ENCODE data around the gene TMEM163.
"Not testable (repeated sequence)": the region's sequence is repeated elsewhere in the genome, so short reads cannot be mapped to it uniquely, and the experiment has no call there.

Gene TMEM163

GRCh38 chr2:134610871-134611270 lies 107.9 kb downstream of the TMEM163 start:
- H3K4me3 Mint-ChIP-seq, result no peak overlapping the region
- peaks cover 3% of the 10 kb centered on the region for H3K27me3 Mint-ChIP-seq (ENCODE audit: low read depth)
- H3K4me1 Mint-ChIP-seq (ENCODE audit: low read depth), result no peaks in the 10 kb centered on the region
- no peak overlapping the region for H3K27ac Mint-ChIP-seq
- H3K9me3 Mint-ChIP-seq, result peaks cover 30% of the 10 kb centered on the region
- peaks cover 4% of the 10 kb centered on the region for H3K36me3 Mint-ChIP-seq (ENCODE audit: low read depth)

GRCh38 chr2:134609924-134610513 lies 108.8 kb downstream of the TMEM163 start:
- H3K4me3 Mint-ChIP-seq, result no peak overlapping the region
- H3K27ac Mint-ChIP-seq, result no peak overlapping the region
- H3K4me1 Mint-ChIP-seq (ENCODE audit: low read depth), result no peaks in the 10 kb centered on the region
- peaks cover 3% of the 10 kb centered on the region for H3K27me3 Mint-ChIP-seq (ENCODE audit: low read depth)
- peaks cover 4% of the 10 kb centered on the region for H3K36me3 Mint-ChIP-seq (ENCODE audit: low read depth)
- H3K9me3 Mint-ChIP-seq, result peaks cover 26% of the 10 kb centered on the region

GRCh38 chr2:134603966-134604365 lies 114.8 kb downstream of the TMEM163 start:
- no peak overlapping the region for H3K27ac Mint-ChIP-seq
- no peaks in the 10 kb centered on the region for H3K4me1 Mint-ChIP-seq (ENCODE audit: low read depth)
- no peaks in the 10 kb centered on the region for H3K27me3 Mint-ChIP-seq (ENCODE audit: low read depth)
- H3K4me3 Mint-ChIP-seq, result no peak overlapping the region
- H3K9me3 Mint-ChIP-seq, result peaks cover 5% of the 10 kb centered on the region
- H3K36me3 Mint-ChIP-seq (ENCODE audit: low read depth), result peaks cover 4% of the 10 kb centered on the region

GRCh38 chr2:134602666-134603065 lies 116.1 kb downstream of the TMEM163 start:
- Mint-ChIP-seq H3K27ac (no peak overlapping the region), H3K4me1 (ENCODE audit: low read depth) (no peaks in the 10 kb centered on the region), H3K9me3 (peaks cover 5% of the 10 kb centered on the region), H3K36me3 (ENCODE audit: low read depth) (peaks cover 4% of the 10 kb centered on the region), H3K27me3 (ENCODE audit: low read depth) (no peaks in the 10 kb centered on the region), H3K4me3 (no peak overlapping the region)

GRCh38 chr2:134601264-134601663 lies 117.5 kb downstream of the TMEM163 start:
- H3K27me3 Mint-ChIP-seq (ENCODE audit: low read depth), result no peaks in the 10 kb centered on the region
- no peak overlapping the region for H3K4me3 Mint-ChIP-seq
- H3K36me3 Mint-ChIP-seq (ENCODE audit: low read depth), result peaks cover under 1% of the 10 kb centered on the region
- peaks cover under 1% of the 10 kb centered on the region for H3K9me3 Mint-ChIP-seq
- H3K4me1 Mint-ChIP-seq (ENCODE audit: low read depth), result no peaks in the 10 kb centered on the region
- H3K27ac Mint-ChIP-seq, result no peak overlapping the region

- Mint-ChIP-seq H3K4me3 (no peak overlapping the region), H3K36me3 (ENCODE audit: low read depth) (no peaks in the 10 kb centered on the region), H3K4me1 (ENCODE audit: low read depth) (no peaks in the 10 kb centered on the region), H3K27ac (no peak overlapping the region), H3K27me3 (ENCODE audit: low read depth) (no peaks in the 10 kb centered on the region), H3K9me3 (no peaks in the 10 kb centered on the region)
These were observed 118.6 kb downstream of the TMEM163 start for GRCh38 chr2:134600208-134600607.

GRCh38 chr2:134599236-134599635 lies 119.6 kb downstream of the TMEM163 start:
- H3K27ac Mint-ChIP-seq, result no peak overlapping the region
- H3K27me3 Mint-ChIP-seq (ENCODE audit: low read depth), result no peaks in the 10 kb centered on the region
- no peaks in the 10 kb centered on the region for H3K36me3 Mint-ChIP-seq (ENCODE audit: low read depth)
- H3K9me3 Mint-ChIP-seq, result no peaks in the 10 kb centered on the region
- H3K4me1 Mint-ChIP-seq (ENCODE audit: low read depth), result no peaks in the 10 kb centered on the region
- H3K4me3 Mint-ChIP-seq, result no peak overlapping the region

- Mint-ChIP-seq H3K36me3 (ENCODE audit: low read depth) (peaks cover 3% of the 10 kb centered on the region), H3K27me3 (ENCODE audit: low read depth) (no peaks in the 10 kb centered on the region), H3K9me3 (peaks cover 25% of the 10 kb centered on the region), H3K27ac (no peak overlapping the region), H3K4me1 (ENCODE audit: low read depth) (no peaks in the 10 kb centered on the region), H3K4me3 (no peak overlapping the region)
These were observed 124.4 kb downstream of the TMEM163 start for GRCh38 chr2:134594399-134594798.

GRCh38 chr2:134593519-134593918 lies 125.3 kb downstream of the TMEM163 start:
- Mint-ChIP-seq H3K9me3 (peaks cover 31% of the 10 kb centered on the region), H3K27me3 (ENCODE audit: low read depth) (no peaks in the 10 kb centered on the region), H3K4me1 (ENCODE audit: low read depth) (no peaks in the 10 kb centered on the region), H3K4me3 (no peak overlapping the region), H3K36me3 (ENCODE audit: low read depth) (peaks cover 5% of the 10 kb centered on the region), H3K27ac (no peak overlapping the region)

GRCh38 chr2:134592377-134592776 lies 126.4 kb downstream of the TMEM163 start:
- Mint-ChIP-seq H3K27me3 (ENCODE audit: low read depth) (no peaks in the 10 kb centered on the region), H3K4me1 (ENCODE audit: low read depth) (no peaks in the 10 kb centered on the region), H3K27ac (no peak overlapping the region), H3K36me3 (ENCODE audit: low read depth) (peaks cover 5% of the 10 kb centered on the region), H3K9me3 (peaks cover 34% of the 10 kb centered on the region), H3K4me3 (no peak overlapping the region)

GRCh38 chr2:134591526-134591925 lies 127.3 kb downstream of the TMEM163 start:
- no peak overlapping the region for H3K27ac Mint-ChIP-seq
- peaks cover 34% of the 10 kb centered on the region for H3K9me3 Mint-ChIP-seq
- H3K27me3 Mint-ChIP-seq (ENCODE audit: low read depth), result no peaks in the 10 kb centered on the region
- peaks cover 5% of the 10 kb centered on the region for H3K36me3 Mint-ChIP-seq (ENCODE audit: low read depth)
- no peaks in the 10 kb centered on the region for H3K4me1 Mint-ChIP-seq (ENCODE audit: low read depth)
- H3K4me3 Mint-ChIP-seq, result no peak overlapping the region

- peaks cover 34% of the 10 kb centered on the region for H3K9me3 Mint-ChIP-seq
- H3K27ac Mint-ChIP-seq, result no peak overlapping the region
- H3K27me3 Mint-ChIP-seq (ENCODE audit: low read depth), result no peaks in the 10 kb centered on the region
- H3K4me1 Mint-ChIP-seq (ENCODE audit: low read depth), result no peaks in the 10 kb centered on the region
- no peak overlapping the region for H3K4me3 Mint-ChIP-seq
- H3K36me3 Mint-ChIP-seq (ENCODE audit: low read depth), result peaks cover 5% of the 10 kb centered on the region
These were observed 128.1 kb downstream of the TMEM163 start for GRCh38 chr2:134590679-134591078.

- peaks cover 34% of the 10 kb centered on the region for H3K9me3 Mint-ChIP-seq
- not testable (repeated sequence) for H3K27ac Mint-ChIP-seq; H3K4me3 Mint-ChIP-seq; H3K4me1 Mint-ChIP-seq (ENCODE audit: low read depth); H3K27me3 Mint-ChIP-seq (ENCODE audit: low read depth); H3K36me3 Mint-ChIP-seq (ENCODE audit: low read depth)
These were observed 129.4 kb downstream of the TMEM163 start for GRCh38 chr2:134589171-134590083.

- Mint-ChIP-seq H3K4me3 (no peak overlapping the region), H3K36me3 (ENCODE audit: low read depth) (peaks cover 5% of the 10 kb centered on the region), H3K4me1 (ENCODE audit: low read depth) (no peaks in the 10 kb centered on the region), H3K27me3 (ENCODE audit: low read depth) (no peaks in the 10 kb centered on the region), H3K9me3 (peaks cover 34% of the 10 kb centered on the region), H3K27ac (no peak overlapping the region)
These were observed 130.2 kb downstream of the TMEM163 start for GRCh38 chr2:134588556-134588955.

GRCh38 chr2:134586326-134586965 lies 132.4 kb downstream of the TMEM163 start:
- Mint-ChIP-seq H3K36me3 (ENCODE audit: low read depth) (peaks cover 2% of the 10 kb centered on the region), H3K27ac (no peak overlapping the region), H3K27me3 (ENCODE audit: low read depth) (no peaks in the 10 kb centered on the region), H3K4me1 (ENCODE audit: low read depth) (peaks cover 9% of the 10 kb centered on the region), H3K4me3 (no peak overlapping the region), H3K9me3 (peaks cover 28% of the 10 kb centered on the region)
